HG02973 (cell line): Measurements from ENCODE around the gene XRCC2.

Experiments
- ATAC-seq: cut with Tn5 transposase; IDR thresholded peaks from one replicate; pipeline ENCODE4 v1.9.1; 2021; ENCODE audit warnings: moderate library complexity; ENCODE audit not compliant: unreplicated experiment

The XRCC2 gene

DNA sequence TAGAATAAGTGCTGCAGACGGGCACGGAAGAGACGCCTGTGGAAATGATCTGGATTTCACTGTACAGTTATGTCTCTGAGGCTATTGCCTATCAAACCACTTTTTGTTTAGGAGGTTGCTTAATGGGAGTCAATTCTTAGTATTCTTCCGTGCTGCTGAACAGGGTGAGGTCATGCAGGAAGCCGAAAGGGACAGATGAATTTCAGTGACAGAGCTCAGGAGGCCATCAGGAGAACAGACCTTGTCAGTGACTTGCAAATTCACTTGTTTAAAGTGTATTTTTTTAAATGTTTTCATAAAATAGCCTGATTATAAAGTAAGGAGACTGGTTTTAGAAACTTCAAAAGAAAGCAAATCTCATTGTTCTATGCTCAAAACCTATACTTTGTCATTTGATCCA is 58.9 kb downstream of the XRCC2 start:
- no peak for ATAC-seq

DNA sequence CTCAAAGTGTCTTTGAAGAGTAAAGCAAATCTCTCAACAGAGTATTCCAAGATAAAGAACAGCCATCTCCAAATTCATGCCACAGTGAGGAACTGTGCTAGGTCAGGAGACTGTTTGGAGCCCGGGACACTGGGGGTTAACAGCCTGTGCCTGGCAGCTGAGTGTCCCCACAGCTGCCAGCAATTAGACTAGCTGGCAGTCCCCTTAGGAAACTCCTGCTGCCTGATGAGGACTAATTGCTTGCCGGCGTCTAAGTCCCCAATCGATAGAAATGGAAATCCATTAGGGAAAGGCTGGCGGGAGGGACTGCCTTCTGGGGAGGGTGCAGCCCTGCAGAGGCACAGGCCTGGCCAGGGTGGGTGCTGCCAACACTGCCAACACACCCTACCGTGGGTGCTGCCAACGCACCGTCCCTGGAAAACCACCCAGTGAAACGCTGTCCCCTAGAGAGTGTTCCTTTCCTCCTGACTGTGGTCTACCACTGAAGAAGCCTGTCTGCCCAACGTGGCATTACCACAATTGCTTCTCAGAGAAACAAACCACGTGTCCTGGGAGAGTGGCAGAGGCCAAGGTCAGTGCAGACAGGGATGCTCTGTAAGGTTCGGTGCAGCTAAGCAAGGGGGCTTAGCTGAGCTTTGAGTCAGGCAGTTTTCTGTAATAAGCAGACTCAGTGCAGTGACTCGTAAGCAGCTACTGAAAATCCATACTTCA is 60.8 kb downstream of the XRCC2 start:
- ATAC-seq, result no peak

DNA sequence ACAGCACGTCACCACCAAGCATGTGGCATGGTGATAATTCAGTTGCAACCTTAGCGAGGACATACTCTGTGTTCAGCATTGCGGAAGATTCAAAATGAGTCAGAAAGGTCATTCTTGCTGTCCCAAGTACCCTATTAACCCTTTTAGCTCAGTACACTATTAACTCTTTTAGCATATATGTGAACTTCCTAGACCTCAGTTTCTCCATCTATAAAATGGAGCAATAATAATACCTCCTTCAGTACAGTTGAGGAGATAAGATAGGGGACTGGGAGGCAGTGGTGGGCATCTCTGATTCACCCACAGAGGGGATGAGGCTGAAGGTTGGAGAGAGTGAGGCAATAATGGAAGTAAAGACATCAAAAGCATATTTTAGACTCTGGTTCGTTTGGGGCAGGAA is 67.3 kb downstream of the XRCC2 start:
- ATAC-seq, result no peak

DNA sequence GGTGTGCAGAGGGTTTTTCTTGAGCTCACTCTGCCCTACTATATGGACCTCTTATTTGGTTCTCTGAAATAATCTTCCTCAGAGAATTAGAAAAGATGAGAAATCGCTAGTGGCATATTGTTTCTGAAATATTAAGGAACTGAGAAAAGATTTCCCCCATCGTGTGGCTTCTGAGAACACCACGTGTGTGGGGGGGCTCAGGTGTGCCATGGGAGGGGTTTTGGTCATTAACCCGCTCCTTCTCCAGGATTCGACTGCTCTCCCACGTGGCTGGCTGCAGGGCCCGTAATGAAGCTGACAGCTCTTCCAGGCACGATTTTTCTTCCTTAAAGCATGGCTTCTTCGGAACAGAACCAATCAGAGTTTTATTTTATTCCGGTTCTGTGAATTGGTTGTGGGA is 67.7 kb downstream of the XRCC2 start:
- no peak for ATAC-seq

DNA sequence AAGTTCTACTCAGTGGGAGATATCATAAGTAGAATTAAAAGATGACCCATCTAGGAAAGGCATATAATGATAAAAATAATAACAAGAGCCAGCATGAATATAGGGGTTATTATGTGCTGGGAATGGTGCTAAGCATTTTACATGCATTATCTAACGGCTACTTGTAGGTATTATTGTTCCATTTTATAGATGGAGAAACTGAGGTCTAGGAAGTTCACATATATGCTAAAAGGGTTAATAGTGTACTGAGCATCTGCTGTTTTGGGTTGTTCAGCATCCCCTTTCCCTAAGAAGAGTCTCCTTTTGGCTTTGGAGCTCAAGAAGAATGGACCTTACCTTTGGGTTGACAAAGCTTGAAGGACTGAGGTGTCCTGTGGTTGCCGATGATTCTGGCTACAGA is 68.9 kb downstream of the XRCC2 start:
- no peak for ATAC-seq

DNA sequence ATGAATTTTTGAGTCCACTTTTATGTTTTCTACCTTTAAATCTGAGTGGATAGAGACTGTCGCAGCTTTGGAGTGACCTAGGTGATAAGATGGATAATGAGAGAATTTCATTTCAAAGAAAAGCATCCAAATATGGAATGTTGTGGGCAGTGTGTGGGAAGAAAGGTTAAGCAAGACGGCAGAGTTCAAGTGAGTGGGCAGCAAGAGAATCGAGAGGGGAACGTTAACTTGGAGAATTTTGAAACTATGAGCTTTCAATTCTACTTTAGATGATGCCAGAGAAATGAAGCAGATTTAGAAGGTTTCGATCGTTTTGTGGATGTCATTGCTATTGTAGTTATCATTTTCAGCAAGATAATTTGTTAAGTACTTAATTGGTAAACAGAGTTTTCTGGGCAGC is 73.0 kb downstream of the XRCC2 start:
- no peak for ATAC-seq

DNA sequence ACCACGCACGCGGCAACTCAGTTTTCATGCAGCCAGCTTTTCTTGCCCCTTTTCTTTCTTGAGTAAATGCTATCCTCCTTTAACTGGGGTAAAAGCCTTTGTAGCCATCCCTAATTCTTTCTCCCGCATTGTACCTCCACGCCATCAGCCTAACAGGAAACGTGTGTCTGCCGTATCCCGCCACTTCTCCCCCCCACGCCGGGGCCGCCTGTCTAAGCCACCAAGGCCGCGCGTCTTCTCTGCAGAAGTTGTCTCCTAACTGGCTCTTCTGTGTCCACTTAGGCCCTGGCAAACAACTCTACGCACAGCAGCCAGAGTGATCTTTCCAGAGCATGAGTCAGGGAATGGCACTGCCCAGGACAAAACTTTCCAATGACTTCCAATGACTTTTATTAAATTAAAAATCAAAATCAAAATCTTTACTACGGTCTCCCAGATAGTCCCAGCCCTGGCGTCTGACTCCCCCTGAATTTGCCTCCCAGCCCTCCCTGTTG is 74.6 kb downstream of the XRCC2 start:
- ATAC-seq, result no peak

DNA sequence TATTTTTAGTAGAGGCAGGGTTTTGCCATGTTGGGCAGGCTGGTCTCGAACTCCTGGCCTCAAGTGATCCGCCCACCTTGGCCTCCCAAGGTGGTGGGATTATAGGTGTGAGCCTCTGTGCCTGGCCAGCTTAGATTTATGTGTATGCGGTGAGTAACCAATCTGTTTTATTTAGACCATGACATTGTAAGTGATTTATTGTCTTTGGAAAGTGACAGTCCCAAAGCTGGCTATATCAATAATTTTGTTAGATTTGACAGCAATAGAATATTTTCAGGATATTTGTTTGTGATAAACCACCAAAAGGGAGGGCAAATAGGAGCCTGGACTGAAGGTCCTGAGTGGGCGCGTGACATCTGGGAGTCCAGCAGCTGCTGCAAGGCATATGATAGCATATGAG is 75.7 kb downstream of the XRCC2 start:
- no peak for ATAC-seq

DNA sequence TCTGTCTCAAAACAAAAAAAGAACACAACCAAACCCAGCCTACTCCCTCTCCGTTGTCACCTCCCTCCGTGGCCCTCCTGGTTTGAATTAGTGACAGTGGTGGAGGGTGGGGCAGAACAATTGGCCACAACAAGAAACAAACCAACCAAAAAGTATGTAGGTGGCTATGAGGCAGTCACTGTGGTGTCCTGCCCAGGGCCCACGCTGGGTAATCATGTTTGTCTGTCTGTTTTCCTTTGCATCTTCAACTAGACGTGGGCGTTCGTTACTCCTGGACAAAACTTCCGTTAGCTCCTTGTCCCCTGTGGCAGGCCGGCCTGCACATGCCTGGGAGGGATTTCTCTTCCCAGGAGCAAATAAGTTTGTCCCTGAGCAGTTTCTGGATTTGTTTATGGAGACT is 78.4 kb downstream of the XRCC2 start:
- ATAC-seq, result no peak

DNA sequence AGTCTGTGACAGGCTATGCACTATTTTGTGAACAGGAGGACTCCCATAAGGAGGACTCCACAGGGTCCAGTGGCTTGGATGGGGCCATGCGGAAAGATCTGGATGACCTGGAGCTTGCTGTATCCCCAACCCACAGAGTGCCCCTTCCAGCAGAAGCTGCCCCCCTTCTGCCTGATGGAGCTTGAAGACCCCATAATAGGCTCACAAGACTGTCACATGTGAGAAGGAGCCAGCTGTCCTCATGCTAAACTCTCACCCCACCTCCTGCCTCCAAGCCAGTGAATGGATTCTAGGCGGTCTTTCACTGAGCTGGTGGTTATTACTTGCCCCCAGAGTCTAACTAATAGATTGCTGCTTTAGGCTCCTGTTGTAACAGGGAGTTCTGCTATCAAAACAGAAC is 79.1 kb downstream of the XRCC2 start:
- ATAC-seq, result no peak
